HG03097 (cell line): Measurements from ENCODE around the gene TPH2.

Source experiments
- ATAC-seq: cut with Tn5 transposase; IDR thresholded peaks from one replicate; pipeline ENCODE4 v1.9.1; 2021; ENCODE audit not compliant: unreplicated experiment, low FRiP score

Gene TPH2

GRCh38 chr12:71938728-71939385 lies at the start of gene TPH2:
Gene TPH2, plus strand, starts transcription at chr12:71938845. Its CDS starts 142 bp downstream, at chr12:71938987.
- ATAC-seq: peak; percentile 55

GRCh38 chr12:71890475-71890874 lies 48.2 kb upstream of the TPH2 start:
- ATAC-seq: no peak

GRCh38 chr12:71892059-71892458 lies 46.6 kb upstream of the TPH2 start:
- ATAC-seq: no peak

- ATAC-seq: no peak
Measured at GRCh38 chr12:71896205-71896882, 42.3 kb upstream of the TPH2 start.

GRCh38 chr12:71900091-71900490 lies 38.6 kb upstream of the TPH2 start:
- no peak for ATAC-seq

- ATAC-seq: no peak
Measured at GRCh38 chr12:71904629-71905028, 34.0 kb upstream of the TPH2 start.

GRCh38 chr12:71935594-71935993 lies 3.1 kb upstream of the TPH2 start:
- peak; percentile 78 for ATAC-seq

GRCh38 chr12:71940068-71940467 lies 1.4 kb downstream of the TPH2 start:
- no peak for ATAC-seq

GRCh38 chr12:71941174-71941573 lies 2.5 kb downstream of the TPH2 start:
- no peak for ATAC-seq

GRCh38 chr12:71942259-71942658 lies 3.6 kb downstream of the TPH2 start:
- no peak for ATAC-seq

- ATAC-seq: no peak
Measured at GRCh38 chr12:71942703-71943102, 4.1 kb downstream of the TPH2 start.

- no peak for ATAC-seq
Measured at GRCh38 chr12:71945121-71945520, 6.5 kb downstream of the TPH2 start.

- ATAC-seq: no peak
Measured at GRCh38 chr12:71945883-71946282, 7.2 kb downstream of the TPH2 start.

- no peak for ATAC-seq
Measured at GRCh38 chr12:71947645-71948105, 9.0 kb downstream of the TPH2 start.

- ATAC-seq: no peak
Measured at GRCh38 chr12:71948390-71948789, 9.7 kb downstream of the TPH2 start.

GRCh38 chr12:71949646-71950045 lies 11.0 kb downstream of the TPH2 start:
- no peak for ATAC-seq

GRCh38 chr12:71950404-71950803 lies 11.8 kb downstream of the TPH2 start:
- no peak for ATAC-seq

GRCh38 chr12:71950819-71951218 lies 12.2 kb downstream of the TPH2 start:
- ATAC-seq: no peak

GRCh38 chr12:71954083-71954778 lies 15.6 kb downstream of the TPH2 start:
- no peak for ATAC-seq

- ATAC-seq: no peak
Measured at GRCh38 chr12:71954861-71955260, 16.2 kb downstream of the TPH2 start.

GRCh38 chr12:71955970-71956369 lies 17.3 kb downstream of the TPH2 start:
- no peak for ATAC-seq

GRCh38 chr12:71958056-71958455 lies 19.4 kb downstream of the TPH2 start:
- no peak for ATAC-seq
